HG03521 (cell line): ENCODE measurements around the gene SNX17.
"Not testable (repeated sequence)": the region's sequence is repeated elsewhere in the genome, so short reads cannot be mapped to it uniquely, and the experiment has no call there.

Experiments
- ATAC-seq: cut with Tn5 transposase; IDR thresholded peaks from one replicate; pipeline ENCODE4 v1.9.1; 2021; ENCODE audit warnings: mild to moderate bottlenecking, moderate library complexity; ENCODE audit not compliant: unreplicated experiment

The SNX17 gene, protein sequence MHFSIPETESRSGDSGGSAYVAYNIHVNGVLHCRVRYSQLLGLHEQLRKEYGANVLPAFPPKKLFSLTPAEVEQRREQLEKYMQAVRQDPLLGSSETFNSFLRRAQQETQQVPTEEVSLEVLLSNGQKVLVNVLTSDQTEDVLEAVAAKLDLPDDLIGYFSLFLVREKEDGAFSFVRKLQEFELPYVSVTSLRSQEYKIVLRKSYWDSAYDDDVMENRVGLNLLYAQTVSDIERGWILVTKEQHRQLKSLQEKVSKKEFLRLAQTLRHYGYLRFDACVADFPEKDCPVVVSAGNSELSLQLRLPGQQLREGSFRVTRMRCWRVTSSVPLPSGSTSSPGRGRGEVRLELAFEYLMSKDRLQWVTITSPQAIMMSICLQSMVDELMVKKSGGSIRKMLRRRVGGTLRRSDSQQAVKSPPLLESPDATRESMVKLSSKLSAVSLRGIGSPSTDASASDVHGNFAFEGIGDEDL

DNA sequence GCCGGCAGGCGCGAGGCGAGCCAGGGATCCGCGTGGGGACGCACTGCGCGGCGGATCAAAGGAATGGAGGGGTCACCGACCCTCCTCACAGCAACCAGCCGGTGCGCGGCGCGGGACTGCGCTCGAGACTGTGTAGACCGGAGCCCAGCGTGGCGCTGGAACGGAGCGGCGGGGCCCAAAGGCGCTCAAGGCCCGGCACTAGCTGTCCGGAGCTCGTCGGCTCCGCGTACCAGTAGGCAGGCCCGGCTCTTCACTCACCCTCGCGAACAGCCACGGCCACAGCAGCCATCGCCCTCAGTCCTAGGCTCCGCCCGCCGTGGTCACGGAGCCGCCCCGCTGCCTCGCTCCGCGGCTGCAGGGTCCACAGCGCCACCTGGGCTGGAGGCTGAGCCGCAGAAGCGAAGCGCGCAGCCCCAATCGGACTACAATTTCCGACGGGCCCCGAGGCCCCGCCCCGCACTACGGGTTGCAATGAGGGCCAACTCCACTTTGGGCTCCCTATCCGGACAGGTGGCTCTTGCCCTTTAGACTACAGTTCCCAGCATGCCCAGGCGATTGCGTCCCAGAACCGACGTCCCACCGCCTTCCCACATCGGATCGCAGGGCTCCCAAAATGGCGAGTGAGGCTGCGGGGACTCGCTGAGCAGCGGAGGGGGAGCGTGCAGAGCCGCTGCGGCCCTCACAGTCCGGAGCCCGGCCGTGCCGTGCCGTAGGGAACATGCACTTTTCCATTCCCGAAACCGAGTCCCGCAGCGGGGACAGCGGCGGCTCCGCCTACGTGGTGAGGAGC is at the start of gene SNX17, which contains the start of gene EIF2B4:
Gene SNX17, plus strand, starts transcription at position 591 of the 790 bp plus-strand sequence. Its CDS starts 128 bp downstream, at position 719.
Gene EIF2B4, minus strand, starts transcription at position 313 of the 790 bp plus-strand sequence. Its CDS starts 24 bp downstream, at position 289.
- peak; percentile 90 for ATAC-seq

- no peak for ATAC-seq
Measured at GRCh38 chr2:27320958-27321543, 49.4 kb upstream of the SNX17 start.

DNA sequence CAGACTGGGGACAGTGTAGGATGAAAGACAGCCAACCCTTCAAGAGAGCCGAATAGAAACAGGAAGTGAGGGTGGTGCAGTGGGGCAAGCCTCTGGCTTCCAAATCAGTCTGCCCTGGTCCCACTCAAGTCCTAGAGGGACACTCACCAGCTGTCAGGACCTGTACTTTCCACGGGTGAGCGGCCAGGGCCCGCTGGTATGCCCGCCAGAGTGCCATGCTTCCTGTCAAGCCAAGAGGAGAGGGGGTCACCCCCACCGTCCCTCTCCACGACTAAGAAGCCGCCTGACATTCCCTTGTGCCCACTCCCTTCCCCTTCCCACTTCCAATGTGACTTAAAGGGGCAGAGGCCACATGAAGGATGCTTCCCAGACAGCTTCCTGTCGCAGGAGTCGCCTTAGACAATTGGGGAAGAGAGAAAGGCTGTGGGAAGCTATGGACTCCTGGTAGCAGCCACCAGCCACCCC is 48.1 kb upstream of the SNX17 start:
- no peak for ATAC-seq

GRCh38 chr2:27322766-27323595 is 47.4 kb upstream of the SNX17 start, which contains the start of gene MPV17:
Gene MPV17 (minus strand): TSS chr2:27323097. CDS start chr2:27322517, 580 bp downstream.
- ATAC-seq: peak; percentile 80

- ATAC-seq: no peak
Measured at GRCh38 chr2:27323596-27324285, 46.7 kb upstream of the SNX17 start.

GRCh38 chr2:27324720-27325119 is 45.7 kb upstream of the SNX17 start:
- no peak for ATAC-seq

DNA sequence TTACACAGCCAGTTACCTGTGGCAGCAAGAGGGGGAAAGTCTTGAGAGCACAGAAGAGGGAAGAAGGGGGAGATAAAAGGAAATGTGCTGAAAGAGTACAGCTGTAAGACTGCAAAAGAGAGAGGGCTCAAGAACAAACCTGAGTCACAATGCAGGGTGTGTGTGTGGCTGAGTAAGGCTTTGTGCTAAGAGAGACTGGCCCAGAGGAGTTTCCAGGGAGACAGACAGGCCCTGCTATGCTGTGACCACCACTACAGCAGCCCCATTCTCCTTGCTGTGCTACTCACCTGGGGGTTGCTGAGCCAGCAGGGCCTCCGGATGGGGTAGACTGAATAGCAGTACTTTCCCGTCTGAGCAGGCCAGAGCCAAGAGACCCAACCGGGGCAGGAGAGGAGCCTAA is 35.1 kb upstream of the SNX17 start:
- ATAC-seq: no peak

DNA sequence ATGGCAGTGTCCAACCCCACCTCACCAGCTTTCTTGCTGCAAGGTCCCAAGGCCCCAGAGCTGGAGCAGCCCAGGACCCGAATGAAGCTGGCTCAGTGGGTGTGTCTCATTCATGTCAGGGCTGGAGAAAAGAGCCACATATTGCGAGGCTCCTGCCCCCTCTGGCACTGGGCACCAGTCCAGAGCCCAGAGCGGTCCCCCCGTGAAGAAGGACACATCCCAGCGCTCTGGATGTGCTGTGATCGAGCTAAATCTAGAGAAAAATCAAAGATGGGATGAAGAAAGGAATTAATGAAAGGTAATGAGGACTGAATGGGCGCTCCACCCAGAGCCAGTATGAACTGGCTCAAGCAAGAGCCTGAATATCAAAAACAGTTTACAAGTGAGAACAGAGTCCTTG is 34.2 kb upstream of the SNX17 start:
- ATAC-seq: no peak

- ATAC-seq: no peak
Measured at GRCh38 chr2:27347641-27348040, 22.8 kb upstream of the SNX17 start.

DNA sequence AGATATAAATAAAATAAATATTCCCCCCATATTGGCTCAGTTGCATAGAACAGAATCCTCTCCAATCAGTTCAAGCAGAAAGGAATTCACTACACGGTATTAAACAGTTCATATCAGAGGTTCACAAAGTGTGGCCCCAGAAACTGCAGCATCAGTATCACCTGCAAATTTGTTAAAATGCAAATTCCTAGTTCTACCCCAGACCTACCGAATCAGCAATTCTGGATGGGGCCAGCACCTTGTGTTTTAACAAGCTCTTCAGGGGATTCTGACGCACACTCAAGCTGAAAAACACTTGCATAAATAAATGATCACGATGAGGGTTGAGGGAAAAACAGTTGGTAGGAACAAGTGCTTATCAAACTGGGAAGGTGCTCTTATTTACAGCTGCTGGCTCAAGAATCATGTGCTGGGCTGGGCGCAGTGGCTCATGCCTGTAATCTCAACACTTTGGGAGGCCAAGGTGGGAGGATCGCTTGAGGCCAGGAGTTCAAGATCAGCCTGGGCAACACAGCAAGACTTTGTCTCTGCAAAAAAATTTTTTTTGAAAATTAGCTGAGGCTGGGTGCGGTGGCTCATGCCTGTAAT is 20.2 kb upstream of the SNX17 start:
- ATAC-seq: no peak

DNA sequence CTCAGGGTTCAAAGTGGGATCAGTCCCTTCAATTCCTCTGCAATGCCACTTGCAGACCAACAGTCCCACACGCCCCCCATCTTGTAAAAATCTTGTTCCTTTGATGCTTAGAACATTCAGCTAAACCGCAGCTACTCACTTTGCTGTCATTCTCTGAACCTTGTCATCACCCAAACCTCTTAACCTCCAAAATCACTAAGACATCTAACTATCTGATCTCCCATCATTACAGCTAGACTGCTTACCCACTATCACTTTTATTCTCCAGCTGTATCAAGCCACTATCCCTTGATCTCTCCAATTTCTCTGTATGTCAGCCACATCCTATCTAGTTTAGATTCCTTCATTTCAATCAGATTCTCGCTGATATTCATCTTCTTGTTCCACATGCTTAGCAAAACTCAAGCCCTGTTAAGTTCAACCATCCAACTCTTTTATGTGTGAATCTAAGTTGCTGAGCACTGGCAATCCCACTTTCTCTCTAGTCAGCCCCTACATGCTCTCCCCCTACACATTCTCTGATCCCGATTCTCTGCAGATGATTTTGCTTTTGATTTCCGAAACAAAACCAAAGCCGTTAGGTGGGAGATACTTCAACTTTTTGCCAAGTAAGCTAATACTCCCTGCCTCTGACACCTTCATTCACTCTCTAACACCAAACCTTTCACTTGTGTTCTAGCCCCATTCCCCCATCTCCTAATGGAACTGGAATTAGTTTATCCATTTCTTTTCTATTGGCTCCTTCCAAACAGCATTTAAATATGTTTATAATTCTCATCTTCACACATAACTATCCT is 18.4 kb upstream of the SNX17 start:
- no peak for ATAC-seq

DNA sequence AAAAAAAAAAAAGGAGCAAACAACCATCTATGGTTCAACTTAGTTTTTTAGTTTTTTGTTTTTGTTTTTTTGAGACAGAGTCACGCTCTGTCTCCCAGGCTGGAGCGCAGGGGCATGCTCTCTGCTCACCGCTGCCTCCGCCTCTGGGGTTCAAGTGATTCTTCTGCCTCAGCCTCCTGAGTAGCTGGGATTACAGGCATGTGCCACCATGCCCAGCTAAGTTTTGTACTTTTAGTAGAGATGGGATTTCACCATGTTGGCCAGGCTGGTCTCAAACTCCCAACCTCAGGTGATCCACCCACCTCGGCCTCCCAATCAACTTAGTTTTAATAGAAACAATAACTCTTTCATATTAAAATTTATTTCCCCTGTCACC is 17.0 kb upstream of the SNX17 start:
- ATAC-seq: not testable (repeated sequence)

GRCh38 chr2:27353762-27354596 is 16.4 kb upstream of the SNX17 start:
- no peak for ATAC-seq

- ATAC-seq: no peak
Measured at GRCh38 chr2:27354597-27354927, 15.9 kb upstream of the SNX17 start.

DNA sequence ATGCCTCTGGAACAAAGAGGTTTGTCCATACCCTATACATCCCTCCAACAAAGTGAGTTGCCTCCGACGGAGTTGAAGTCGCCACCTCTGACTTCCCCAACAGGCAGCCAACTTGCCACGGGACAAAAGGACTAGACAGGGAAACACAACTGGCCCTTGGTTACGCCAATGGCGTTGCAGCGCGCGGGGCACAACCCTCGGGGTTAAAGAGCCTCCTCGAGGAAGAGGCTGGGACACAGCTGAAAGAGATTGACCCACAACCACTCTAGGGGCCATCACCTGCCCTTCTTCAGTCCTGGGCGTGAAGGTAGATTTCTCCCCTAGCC is 14.4 kb upstream of the SNX17 start:
- ATAC-seq: peak; percentile 26

GRCh38 chr2:27356382-27357181 is 13.8 kb upstream of the SNX17 start, which contains the start of gene GTF3C2:
Gene GTF3C2 (minus strand): TSS chr2:27356764. CDS start chr2:27343554, 13,210 bp downstream.
- ATAC-seq: peak; percentile 82
